ENCODE results near the gene RPL39. TPM values are rescaled to one million over a fixed set of nuclear protein-coding genes. Genes with fewer than 3 reads are reported as not detected.
"Not testable (repeated sequence)": the region's sequence is repeated elsewhere in the genome, so short reads cannot be mapped to it uniquely, and the experiment has no call there.

The RPL39 gene
- total RNA-seq, 5 donors from 2014 or later (not counting 1 experiment from before 2014, with no cell fraction given) = 2,957 to 4,080 (median 3,439) TPM

DNA sequence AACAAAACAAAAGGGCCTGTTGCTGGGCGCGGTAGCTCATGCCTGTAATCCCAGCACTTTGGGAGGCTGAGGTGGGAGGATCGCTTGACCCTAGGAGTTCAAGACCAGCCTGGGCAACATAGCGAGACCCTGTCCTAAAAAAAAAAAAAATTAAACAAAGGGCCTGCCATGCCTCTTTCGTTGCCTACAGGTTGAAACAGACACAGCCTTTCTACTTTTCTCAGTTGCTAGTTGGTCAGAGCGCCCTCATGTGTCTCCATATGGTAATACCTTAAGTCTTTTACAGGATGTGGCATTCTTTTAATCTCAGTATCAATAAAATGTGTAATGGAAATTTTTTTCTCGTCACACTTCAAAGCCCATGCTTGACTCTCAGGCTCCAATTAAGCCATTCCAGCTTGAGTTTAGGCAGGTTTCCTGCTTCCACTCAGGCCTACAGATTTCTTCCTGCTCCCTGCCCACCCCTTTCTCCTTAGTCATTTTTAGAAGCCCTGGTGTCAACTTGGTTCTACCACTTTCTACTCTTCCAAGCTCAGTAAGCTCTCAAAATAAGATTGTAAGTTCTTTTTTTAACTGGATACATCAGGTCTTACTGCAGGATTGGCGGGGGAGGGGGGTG, 37.7 kb downstream of the RPL39 start:
- H3K27me3 ChIP-seq (replicated peaks in 1 of 2; ENCODE audit: control insufficient read depth in 2 of 2, extremely low read depth in 1 of 2, insufficient read depth in 2 of 2, low read length in 1 of 2) = no peaks in the 10 kb centered on the region
- ATAC-seq (replicated peaks in 1 of 4) = peak; percentile 31 to 60 (median 53)
- H3K4me1 ChIP-seq (ENCODE audit: control insufficient read depth in 1 of 2, extremely low read depth in 1 of 2, insufficient read depth in 2 of 2, low read length in 2 of 2) = peaks cover 22 to 44% of the 10 kb centered on the region in 2 experiments
- Mint-ChIP-seq H3K27ac (peak overlapping the region; percentile 90 to 95), H3K36me3 (no peaks in the 10 kb centered on the region), H3K4me3 (peak overlapping the region in 2 of 3 donors; percentile 39 to 82), H3K9me3 (no peaks in the 10 kb centered on the region), H3K27me3 (no peaks in the 10 kb centered on the region), H3K4me1 (peaks cover 43 to 45% (median 44%) of the 10 kb centered on the region in 3 donors)
- H3K9me3 ChIP-seq = no peaks in the 10 kb centered on the region
- no CpG with 5 or more reads among the region's 8 CpGs for WGBS (ENCODE audit: insufficient coverage)
- peak in 32 of 35 experiments; percentile 18 to 86 (median 45) for DNase-seq
- H3K27ac ChIP-seq (ENCODE audit: low read length) = peak overlapping the region; percentile 94
- H3K4me3 ChIP-seq (ENCODE audit: control insufficient read depth in 1 of 2, extremely low read depth in 1 of 2, low read length in 1 of 2) = no peak overlapping the region
- CTCF ChIA-PET = interaction anchor here (0.6 to 1.4 kb wide), 10 partner anchors 9 to 276 kb away, joined by 3 to 7 read pairs (median 3); no protein-coding TSS in a partner anchor
- POLR2A ChIA-PET = interaction anchor here (0.6 to 1.0 kb wide), 3 partner anchors 38 to 99 kb away, joined by 3 read pairs; partner anchors contain the start of gene RPL39 (in 1 of the 2)
- no peaks in the 10 kb centered on the region for H3K36me3 ChIP-seq (ENCODE audit: control insufficient read depth in 2 of 2, extremely low read depth in 1 of 2, insufficient read depth in 1 of 2, low read length in 1 of 2)

DNA sequence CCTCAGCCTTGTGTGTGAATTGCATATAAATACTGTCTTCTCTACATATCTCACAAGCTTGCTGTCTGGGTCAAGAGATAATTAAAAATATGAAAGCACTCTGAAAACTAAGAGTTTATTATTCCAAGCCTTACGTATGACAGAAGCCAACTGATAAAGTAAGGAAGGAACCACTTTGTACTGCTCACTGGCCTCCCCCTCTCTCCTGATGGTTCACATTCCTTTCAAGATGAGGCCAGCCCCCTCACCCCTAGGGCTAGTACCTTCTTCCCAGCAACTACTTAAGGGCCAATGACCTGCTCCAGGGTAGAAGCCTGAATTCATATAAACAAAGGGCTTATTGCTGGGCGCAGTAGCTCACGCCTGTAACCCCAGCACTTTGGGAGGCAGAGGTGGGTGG, 38.4 kb downstream of the RPL39 start:
- Histone ChIP-seq H3K4me3 (ENCODE audit: control insufficient read depth in 1 of 2, extremely low read depth in 1 of 2, low read length in 1 of 2) (no peak overlapping the region), H3K36me3 (ENCODE audit: control insufficient read depth in 2 of 2, extremely low read depth in 1 of 2, insufficient read depth in 1 of 2, low read length in 1 of 2) (no peaks in the 10 kb centered on the region), H3K27me3 (replicated peaks in 1 of 2; ENCODE audit: control insufficient read depth in 2 of 2, extremely low read depth in 1 of 2, insufficient read depth in 2 of 2, low read length in 1 of 2) (no peaks in the 10 kb centered on the region), H3K9me3 (no peaks in the 10 kb centered on the region), H3K4me1 (ENCODE audit: control insufficient read depth in 1 of 2, extremely low read depth in 1 of 2, insufficient read depth in 2 of 2, low read length in 2 of 2) (peaks cover 22 to 43% of the 10 kb centered on the region in 2 experiments), H3K27ac (ENCODE audit: low read length) (peak overlapping the region; percentile 16)
- H3K9me3 Mint-ChIP-seq = no peaks in the 10 kb centered on the region
- DNase-seq = no peak
- POLR2A ChIA-PET = interaction anchor here in 1 of 2 donors (0.6 kb wide), 2 partner anchors 78 to 98 kb away, joined by 3 read pairs; no protein-coding TSS in a partner anchor
- peaks cover 43 to 45% (median 44%) of the 10 kb centered on the region in 3 donors for H3K4me1 Mint-ChIP-seq
- H3K36me3 Mint-ChIP-seq = no peaks in the 10 kb centered on the region
- CTCF ChIA-PET = interaction anchor here (0.7 to 1.4 kb wide), 6 partner anchors 8 to 275 kb away, joined by 3 to 5 read pairs (median 3); no protein-coding TSS in a partner anchor
- H3K4me3 Mint-ChIP-seq = peak overlapping the region in 1 of 3 donors; percentile 82
- ATAC-seq (replicated peaks in 1 of 4) = no peak
- peak overlapping the region; percentile 90 to 95 for H3K27ac Mint-ChIP-seq
- no peaks in the 10 kb centered on the region for H3K27me3 Mint-ChIP-seq
- WGBS (ENCODE audit: insufficient coverage) = no CpG with 5 or more reads among the region's 3 CpGs

DNA sequence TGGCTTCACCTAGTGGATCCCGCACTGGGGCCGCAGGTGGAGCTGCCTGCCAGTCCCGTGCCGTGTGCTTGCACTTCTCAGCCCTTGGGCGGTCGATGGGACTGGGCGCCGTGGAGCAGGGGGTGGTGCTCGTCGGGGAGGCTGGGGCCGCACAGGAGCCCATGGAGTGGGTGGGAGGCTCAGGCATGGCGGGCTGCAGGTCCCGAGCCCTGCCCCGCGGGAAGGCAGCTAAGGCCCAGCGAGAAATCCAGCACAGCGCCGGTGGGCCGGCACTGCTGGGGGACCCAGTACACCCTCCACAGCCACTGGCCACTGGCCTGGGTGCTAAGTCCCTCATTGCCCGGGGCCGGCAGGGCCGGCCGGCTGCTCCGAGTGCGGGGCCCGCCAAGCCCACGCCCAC, 40.7 kb downstream of the RPL39 start:
- H3K36me3 ChIP-seq (ENCODE audit: control insufficient read depth in 2 of 2, extremely low read depth in 1 of 2, insufficient read depth in 1 of 2, low read length in 1 of 2); H3K27me3 ChIP-seq (replicated peaks in 1 of 2; ENCODE audit: control insufficient read depth in 2 of 2, extremely low read depth in 1 of 2, insufficient read depth in 2 of 2, low read length in 1 of 2); H3K4me3 Mint-ChIP-seq; H3K27me3 Mint-ChIP-seq; ATAC-seq (replicated peaks in 1 of 4); H3K27ac ChIP-seq (ENCODE audit: low read length); H3K36me3 Mint-ChIP-seq; H3K9me3 Mint-ChIP-seq; CTCF ChIA-PET; H3K27ac Mint-ChIP-seq; POLR2A ChIA-PET; H3K9me3 ChIP-seq; H3K4me3 ChIP-seq (ENCODE audit: control insufficient read depth in 1 of 2, extremely low read depth in 1 of 2, low read length in 1 of 2); DNase-seq: not testable (repeated sequence)
- no CpG with 5 or more reads among the region's 27 CpGs for WGBS (ENCODE audit: insufficient coverage)
- peaks cover 21 to 23% (median 23%) of the 10 kb centered on the region in 3 donors for H3K4me1 Mint-ChIP-seq
- peaks cover 12 to 21% of the 10 kb centered on the region in 2 experiments for H3K4me1 ChIP-seq (ENCODE audit: control insufficient read depth in 1 of 2, extremely low read depth in 1 of 2, insufficient read depth in 2 of 2, low read length in 2 of 2)

DNA sequence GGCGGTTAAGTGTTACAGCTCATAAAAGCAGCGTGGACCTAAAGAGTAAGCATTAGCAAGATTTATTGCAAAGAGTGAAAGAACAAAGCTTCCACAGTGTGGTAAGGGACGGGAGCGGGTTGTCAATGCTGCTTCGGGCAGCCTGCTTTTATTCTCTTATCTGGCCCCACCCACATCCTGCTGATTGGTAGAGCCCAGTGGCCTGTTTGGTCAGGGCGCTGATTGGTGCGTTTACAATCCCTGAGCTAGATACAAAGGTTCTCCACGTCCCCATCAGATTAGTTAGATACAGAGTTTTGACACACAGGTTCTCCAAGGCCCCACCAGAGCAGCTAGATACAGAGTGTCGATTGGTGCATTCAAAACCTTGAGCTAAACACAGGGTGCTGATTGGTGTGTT, 41.3 kb downstream of the RPL39 start:
- CTCF ChIA-PET = interaction anchor here (0.6 to 1.0 kb wide), 2 partner anchors 21 to 44 kb away, joined by 3 read pairs; no protein-coding TSS in a partner anchor
- H3K36me3 Mint-ChIP-seq; ATAC-seq (replicated peaks in 1 of 4); H3K27me3 ChIP-seq (replicated peaks in 1 of 2; ENCODE audit: control insufficient read depth in 2 of 2, extremely low read depth in 1 of 2, insufficient read depth in 2 of 2, low read length in 1 of 2); H3K9me3 ChIP-seq; POLR2A ChIA-PET; DNase-seq; H3K36me3 ChIP-seq (ENCODE audit: control insufficient read depth in 2 of 2, extremely low read depth in 1 of 2, insufficient read depth in 1 of 2, low read length in 1 of 2); H3K27ac ChIP-seq (ENCODE audit: low read length); H3K4me3 Mint-ChIP-seq; H3K9me3 Mint-ChIP-seq; H3K4me3 ChIP-seq (ENCODE audit: control insufficient read depth in 1 of 2, extremely low read depth in 1 of 2, low read length in 1 of 2); H3K27me3 Mint-ChIP-seq: not testable (repeated sequence)
- peaks cover 9 to 15% of the 10 kb centered on the region in 2 experiments for H3K4me1 ChIP-seq (ENCODE audit: control insufficient read depth in 1 of 2, extremely low read depth in 1 of 2, insufficient read depth in 2 of 2, low read length in 2 of 2)
- Mint-ChIP-seq H3K27ac (peak overlapping the region in 1 of 2 donors; percentile 45), H3K4me1 (peaks cover 15 to 17% (median 17%) of the 10 kb centered on the region in 3 donors)
- WGBS (ENCODE audit: insufficient coverage) = no CpG with 5 or more reads among the region's 9 CpGs

DNA sequence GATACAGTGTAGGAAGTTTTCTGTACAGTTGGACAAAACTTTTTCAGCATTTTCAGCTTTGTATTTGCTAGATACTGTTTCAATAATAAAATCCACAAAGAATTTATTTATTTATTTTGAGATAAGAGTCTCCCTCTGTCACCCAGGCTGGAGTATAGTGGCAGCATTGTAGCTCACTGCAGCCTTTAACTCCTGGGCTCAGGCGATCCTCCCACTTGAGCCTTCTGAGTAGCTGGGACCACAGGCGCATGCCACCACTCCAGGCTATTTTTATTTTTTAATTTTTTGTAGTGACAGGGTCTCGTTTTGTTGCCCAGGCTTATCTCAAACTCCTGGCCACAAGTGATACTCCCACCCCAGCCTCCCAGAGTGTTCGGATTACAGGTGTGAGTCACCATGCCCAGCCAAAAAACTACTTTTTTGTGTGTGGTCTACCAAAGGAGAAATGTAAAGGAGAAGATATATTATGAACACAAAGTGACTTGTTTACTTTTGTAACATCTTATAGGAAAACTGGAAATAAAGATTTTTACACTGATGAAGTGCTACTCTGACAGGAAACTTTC, 46.1 kb downstream of the RPL39 start:
- Mint-ChIP-seq H3K4me3 (no peak overlapping the region), H3K27ac (no peak overlapping the region), H3K27me3 (no peaks in the 10 kb centered on the region), H3K9me3 (no peaks in the 10 kb centered on the region), H3K4me1 (no peaks in the 10 kb centered on the region), H3K36me3 (no peaks in the 10 kb centered on the region)
- no peak for ATAC-seq (replicated peaks in 1 of 4)
- POLR2A ChIA-PET = no interaction called here
- Histone ChIP-seq H3K9me3 (no peaks in the 10 kb centered on the region), H3K27ac (ENCODE audit: low read length) (no peak overlapping the region), H3K27me3 (replicated peaks in 1 of 2; ENCODE audit: control insufficient read depth in 2 of 2, extremely low read depth in 1 of 2, insufficient read depth in 2 of 2, low read length in 1 of 2) (no peaks in the 10 kb centered on the region), H3K36me3 (ENCODE audit: control insufficient read depth in 2 of 2, extremely low read depth in 1 of 2, insufficient read depth in 1 of 2, low read length in 1 of 2) (no peaks in the 10 kb centered on the region), H3K4me1 (ENCODE audit: control insufficient read depth in 1 of 2, extremely low read depth in 1 of 2, insufficient read depth in 2 of 2, low read length in 2 of 2) (no peaks in the 10 kb centered on the region), H3K4me3 (ENCODE audit: control insufficient read depth in 1 of 2, extremely low read depth in 1 of 2, low read length in 1 of 2) (no peak overlapping the region)
- no CpG with 5 or more reads among the region's 4 CpGs for WGBS (ENCODE audit: insufficient coverage)
- CTCF ChIA-PET = interaction anchor here (0.6 to 1.2 kb wide), 4 partner anchors 8 to 132 kb away, joined by 3 to 4 read pairs (median 3); no protein-coding TSS in a partner anchor
- DNase-seq = no peak

DNA sequence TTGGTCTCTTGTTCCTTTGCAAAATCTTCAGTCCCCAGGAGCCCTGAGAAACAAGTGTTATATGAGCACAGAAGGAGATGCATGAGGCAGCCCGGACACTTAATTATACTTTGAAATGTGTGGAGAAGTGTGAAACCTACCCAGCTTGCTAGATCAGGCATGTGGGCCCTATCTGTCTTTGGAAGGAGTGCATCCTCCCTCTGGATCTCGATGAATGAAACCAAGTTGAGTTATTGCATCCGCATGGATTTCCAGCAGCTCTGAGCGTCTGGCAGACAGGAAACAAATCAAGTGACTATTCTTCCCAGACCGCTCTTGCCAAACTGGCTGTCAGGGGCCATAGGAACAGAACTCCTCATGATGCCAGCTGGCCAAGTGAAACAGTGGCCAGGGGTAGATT, 52.7 kb downstream of the RPL39 start:
- no peak overlapping the region for H3K27ac ChIP-seq (ENCODE audit: low read length)
- no peak for DNase-seq
- no peak for ATAC-seq (replicated peaks in 1 of 4)
- H3K9me3 ChIP-seq = no peaks in the 10 kb centered on the region
- no peaks in the 10 kb centered on the region for H3K27me3 ChIP-seq (replicated peaks in 1 of 2; ENCODE audit: control insufficient read depth in 2 of 2, extremely low read depth in 1 of 2, insufficient read depth in 2 of 2, low read length in 1 of 2)
- WGBS (ENCODE audit: insufficient coverage) = 93% methylated on average over 3 of the region's 5 CpGs
- H3K4me3 Mint-ChIP-seq = no peak overlapping the region
- no peaks in the 10 kb centered on the region for H3K9me3 Mint-ChIP-seq
- no peak overlapping the region for H3K4me3 ChIP-seq (ENCODE audit: control insufficient read depth in 1 of 2, extremely low read depth in 1 of 2, low read length in 1 of 2)
- H3K36me3 Mint-ChIP-seq = no peaks in the 10 kb centered on the region
- no peaks in the 10 kb centered on the region for H3K4me1 ChIP-seq (ENCODE audit: control insufficient read depth in 1 of 2, extremely low read depth in 1 of 2, insufficient read depth in 2 of 2, low read length in 2 of 2)
- POLR2A ChIA-PET = no interaction called here
- H3K27me3 Mint-ChIP-seq = no peaks in the 10 kb centered on the region
- no peaks in the 10 kb centered on the region for H3K4me1 Mint-ChIP-seq
- no peak overlapping the region for H3K27ac Mint-ChIP-seq
- no peaks in the 10 kb centered on the region for H3K36me3 ChIP-seq (ENCODE audit: control insufficient read depth in 2 of 2, extremely low read depth in 1 of 2, insufficient read depth in 1 of 2, low read length in 1 of 2)
- CTCF ChIA-PET = no interaction called here

Data from T-cell (primary cell).